C4-2B (cell line): ENCODE measurements around the gene NTRK3.

ENCODE experiments used
- ZFX ChIP-seq: fragments of 450-650 bp; IDR thresholded peaks from 2 replicates; pipeline ENCODE4 v1.6.1; 2017
- TF ChIP-seq, protein P1 (sequence below): fragments of 450-650 bp; conservative IDR thresholded peaks from 2 replicates; pipeline ENCODE4 v1.5.1; 2017; ENCODE audit warnings: mild to moderate bottlenecking

DNA sequence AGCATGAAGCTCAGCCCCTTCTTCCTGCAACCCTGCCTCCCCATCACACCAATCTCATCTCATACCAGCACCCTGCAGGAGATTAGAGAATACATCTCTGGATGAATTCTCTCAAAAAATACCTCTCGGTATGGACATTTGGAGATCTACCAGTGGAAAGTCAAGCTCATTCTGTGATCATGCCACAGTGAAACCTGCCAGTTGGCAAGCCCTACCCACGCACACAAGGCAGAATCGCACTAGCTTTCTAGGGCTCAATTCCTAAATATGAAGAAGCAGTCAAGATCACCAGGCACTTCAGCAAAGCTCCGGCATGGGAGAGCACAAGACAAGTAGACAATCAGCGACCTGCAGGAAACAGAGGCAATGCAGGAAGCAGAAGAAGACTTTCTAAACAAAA, 221.2 kb downstream of the NTRK3 start:
- TF ChIP-seq, protein P1, sequence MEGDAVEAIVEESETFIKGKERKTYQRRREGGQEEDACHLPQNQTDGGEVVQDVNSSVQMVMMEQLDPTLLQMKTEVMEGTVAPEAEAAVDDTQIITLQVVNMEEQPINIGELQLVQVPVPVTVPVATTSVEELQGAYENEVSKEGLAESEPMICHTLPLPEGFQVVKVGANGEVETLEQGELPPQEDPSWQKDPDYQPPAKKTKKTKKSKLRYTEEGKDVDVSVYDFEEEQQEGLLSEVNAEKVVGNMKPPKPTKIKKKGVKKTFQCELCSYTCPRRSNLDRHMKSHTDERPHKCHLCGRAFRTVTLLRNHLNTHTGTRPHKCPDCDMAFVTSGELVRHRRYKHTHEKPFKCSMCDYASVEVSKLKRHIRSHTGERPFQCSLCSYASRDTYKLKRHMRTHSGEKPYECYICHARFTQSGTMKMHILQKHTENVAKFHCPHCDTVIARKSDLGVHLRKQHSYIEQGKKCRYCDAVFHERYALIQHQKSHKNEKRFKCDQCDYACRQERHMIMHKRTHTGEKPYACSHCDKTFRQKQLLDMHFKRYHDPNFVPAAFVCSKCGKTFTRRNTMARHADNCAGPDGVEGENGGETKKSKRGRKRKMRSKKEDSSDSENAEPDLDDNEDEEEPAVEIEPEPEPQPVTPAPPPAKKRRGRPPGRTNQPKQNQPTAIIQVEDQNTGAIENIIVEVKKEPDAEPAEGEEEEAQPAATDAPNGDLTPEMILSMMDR: no peak
- TF ChIP-seq ZFX: no peak
